NCI-H69 (cell line): ENCODE data around the gene TLR5.
A peak's percentile ranks its signal among the peaks of the same experiment; 100 is the strongest.

Source experiments
- DNase-seq: peaks from one replicate; lab custom pipeline; 2025; lab: John Stamatoyannopoulos, UW

Gene TLR5

GRCh38 chr1:223147409-223147808 lies 4.4 kb upstream of the TLR5 start:
- DNase-seq: no peak

GRCh38 chr1:223146745-223147144 lies 3.7 kb upstream of the TLR5 start:
- no peak for DNase-seq

- DNase-seq: no peak
Measured at GRCh38 chr1:223144914-223145313, 1.9 kb upstream of the TLR5 start.

GRCh38 chr1:223144431-223144830 lies 1.4 kb upstream of the TLR5 start:
- no peak for DNase-seq

- peak; percentile 86 for DNase-seq
Measured at GRCh38 chr1:223143537-223144248, 645 bp upstream of the TLR5 start.

GRCh38 chr1:223142269-223142668 lies 779 bp downstream of the TLR5 start:
- DNase-seq: no peak

GRCh38 chr1:223140611-223141405 lies 2.2 kb downstream of the TLR5 start:
- peak; percentile 22 for DNase-seq

GRCh38 chr1:223137455-223138085 lies 5.5 kb downstream of the TLR5 start:
- no peak for DNase-seq

GRCh38 chr1:223136086-223136485 lies 7.0 kb downstream of the TLR5 start:
- DNase-seq: peak; percentile 30

- DNase-seq: no peak
Measured at GRCh38 chr1:223135176-223135942, 7.7 kb downstream of the TLR5 start.

- peak; percentile 90 for DNase-seq
Measured at GRCh38 chr1:223133824-223134435, 9.1 kb downstream of the TLR5 start.

- peak; percentile 54 for DNase-seq
Measured at GRCh38 chr1:223133306-223133823, 9.7 kb downstream of the TLR5 start.

- DNase-seq: peak; percentile 75
Measured at GRCh38 chr1:223129229-223129901, 13.7 kb downstream of the TLR5 start.

GRCh38 chr1:223126741-223127140 lies 16.3 kb downstream of the TLR5 start:
- peak; percentile 14 for DNase-seq

- DNase-seq: no peak
Measured at GRCh38 chr1:223125766-223126165, 17.3 kb downstream of the TLR5 start.

- DNase-seq: no peak
Measured at GRCh38 chr1:223123011-223123610, 19.9 kb downstream of the TLR5 start.

GRCh38 chr1:223118418-223118817 lies 24.6 kb downstream of the TLR5 start:
- no peak for DNase-seq

GRCh38 chr1:223116950-223117349 lies 26.1 kb downstream of the TLR5 start:
- DNase-seq: no peak

- DNase-seq: no peak
Measured at GRCh38 chr1:223114871-223115270, 28.2 kb downstream of the TLR5 start.

GRCh38 chr1:223110952-223111351 lies 32.1 kb downstream of the TLR5 start:
- DNase-seq: no peak
